HG02938 (cell line): ENCODE measurements around the gene SLC34A1.
"Not testable (repeated sequence)": the region's sequence is repeated elsewhere in the genome, so short reads cannot be mapped to it uniquely, and the experiment has no call there.

Experiments used
- ATAC-seq: cut with Tn5 transposase; IDR thresholded peaks from one replicate; pipeline ENCODE4 v1.9.1; 2021; ENCODE audit warnings: mild to moderate bottlenecking, moderate library complexity; ENCODE audit not compliant: unreplicated experiment

SLC34A1 gene

DNA sequence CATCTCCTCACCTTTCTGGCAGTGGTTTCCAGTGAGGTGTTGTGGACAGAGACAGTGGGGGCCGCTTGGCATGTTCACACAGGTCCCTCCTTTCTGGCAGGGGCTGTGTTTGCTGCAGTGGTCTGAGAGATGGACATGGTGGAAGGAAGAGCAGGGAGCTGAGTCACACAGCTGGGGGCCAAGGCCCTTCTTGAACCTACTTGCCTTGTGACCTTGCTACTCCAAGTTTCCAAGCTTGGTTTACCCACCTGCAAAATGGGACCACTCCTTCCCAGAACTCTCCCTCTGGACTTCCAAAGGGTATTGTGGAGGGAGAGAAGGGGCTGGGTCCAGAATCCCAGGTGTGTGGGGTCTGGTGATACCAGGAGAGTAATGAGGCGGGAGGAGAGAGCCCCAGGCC lies 21.1 kb downstream of the SLC34A1 start:
- no peak for ATAC-seq

DNA sequence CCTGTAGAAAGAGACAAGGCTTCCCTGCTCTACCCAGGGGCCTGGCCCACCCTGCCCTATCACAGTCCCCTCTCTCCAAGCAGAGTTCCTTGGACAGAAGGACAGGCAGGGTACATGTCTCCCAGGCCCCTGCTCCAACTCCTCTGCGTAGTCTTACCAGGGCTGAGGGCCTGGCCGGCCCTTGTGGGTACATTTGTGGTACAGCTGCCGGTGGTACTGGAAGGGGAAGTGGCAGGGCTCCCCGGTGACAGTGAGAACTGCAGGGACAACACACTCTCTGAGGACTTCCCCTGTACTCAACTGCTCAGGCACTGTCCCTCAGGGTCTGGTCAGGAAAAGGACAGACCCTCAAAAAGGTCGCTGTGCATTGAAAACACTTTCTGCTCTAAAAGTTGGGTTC lies 21.6 kb downstream of the SLC34A1 start:
- no peak for ATAC-seq

DNA sequence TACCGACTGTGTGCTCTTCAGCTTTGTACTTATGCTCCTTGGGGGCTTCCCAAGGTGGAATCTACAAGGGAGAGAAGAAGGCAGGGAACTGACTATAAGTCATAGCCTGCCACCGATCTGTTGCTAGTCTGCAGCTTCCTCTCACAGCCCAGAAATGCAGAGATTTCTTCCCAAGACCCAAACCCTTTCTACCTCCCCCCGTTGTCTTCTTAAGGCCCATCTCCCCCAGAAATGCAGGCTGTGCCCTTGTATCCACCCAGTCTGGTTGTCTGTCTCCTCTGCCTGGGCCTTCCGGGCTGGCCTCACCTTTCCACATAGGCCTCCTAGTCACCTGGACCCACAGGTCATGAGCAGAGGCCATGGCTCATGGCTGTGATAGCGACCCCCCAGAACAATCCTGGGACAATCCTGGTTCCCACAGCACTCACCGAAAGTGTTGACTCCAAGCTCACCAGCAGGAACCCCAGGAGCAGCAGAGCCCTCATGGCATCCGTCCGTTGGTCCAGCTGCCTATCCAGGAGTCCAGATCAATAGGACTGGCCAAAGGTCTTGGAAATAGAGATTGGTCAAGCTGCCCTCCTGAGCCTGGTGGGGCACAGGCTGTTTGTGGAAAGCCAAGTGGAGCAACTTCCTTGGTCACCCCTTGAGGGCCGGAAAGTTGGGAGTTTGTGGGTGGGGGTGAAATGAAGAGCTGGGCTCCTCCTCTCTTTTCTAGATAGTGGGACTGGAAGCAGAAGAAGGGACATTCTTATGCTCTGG lies 25.0 kb downstream of the SLC34A1 start, which contains the start of gene F12:
Gene F12, minus strand, starts transcription at position 522 of the 759 bp plus-strand sequence. Its CDS starts 37 bp downstream, at position 485.
- ATAC-seq = no peak

DNA sequence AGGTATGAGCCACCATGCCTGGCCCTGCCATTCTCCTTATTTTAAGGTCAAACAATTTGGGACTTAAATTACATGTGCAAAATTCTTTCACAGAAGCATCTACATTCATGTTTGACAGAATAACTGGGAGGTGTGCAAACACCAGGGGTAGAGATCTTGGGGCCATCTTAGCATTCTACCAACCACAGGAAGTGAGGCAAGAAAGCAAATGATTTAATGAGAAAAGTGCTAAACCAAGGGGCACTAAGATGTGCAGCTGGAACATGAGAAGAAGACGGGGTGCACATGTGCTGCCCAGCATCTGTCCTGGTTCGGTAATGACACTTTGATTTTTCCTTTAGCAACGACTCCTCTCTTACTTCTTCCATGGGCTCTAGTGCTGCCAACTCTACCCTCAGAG lies 26.3 kb downstream of the SLC34A1 start:
- no peak for ATAC-seq

DNA sequence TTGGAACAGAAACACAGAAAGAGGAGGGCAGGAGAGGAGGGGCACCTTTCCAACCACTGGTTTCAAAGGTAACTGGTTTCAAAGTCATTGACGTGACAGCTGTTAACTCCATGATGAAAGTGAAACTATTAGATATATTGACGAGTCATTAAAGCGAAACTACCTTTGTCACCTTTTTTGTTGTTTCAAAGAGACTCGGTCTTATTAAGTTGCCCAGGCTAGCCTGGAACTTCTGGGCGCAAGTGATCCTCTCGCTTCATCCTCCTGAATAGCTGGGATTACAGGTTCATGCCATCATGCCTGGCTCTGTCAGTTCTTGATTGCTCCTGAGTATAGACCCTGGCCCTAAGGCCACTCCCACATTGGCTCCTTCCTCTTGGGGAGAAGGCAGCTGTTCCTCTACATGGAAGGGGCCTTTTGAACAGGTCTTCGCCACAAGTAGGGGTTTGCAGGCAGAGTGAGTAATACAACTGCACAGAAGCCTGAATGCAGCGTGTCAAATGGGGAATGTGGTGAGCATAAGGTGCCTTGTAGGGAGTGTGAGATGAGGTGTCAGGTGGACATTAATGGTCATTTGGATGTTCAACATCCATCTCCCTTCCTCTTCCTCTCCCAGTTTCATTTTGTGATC lies 28.5 kb downstream of the SLC34A1 start:
- ATAC-seq = peak; percentile 69

DNA sequence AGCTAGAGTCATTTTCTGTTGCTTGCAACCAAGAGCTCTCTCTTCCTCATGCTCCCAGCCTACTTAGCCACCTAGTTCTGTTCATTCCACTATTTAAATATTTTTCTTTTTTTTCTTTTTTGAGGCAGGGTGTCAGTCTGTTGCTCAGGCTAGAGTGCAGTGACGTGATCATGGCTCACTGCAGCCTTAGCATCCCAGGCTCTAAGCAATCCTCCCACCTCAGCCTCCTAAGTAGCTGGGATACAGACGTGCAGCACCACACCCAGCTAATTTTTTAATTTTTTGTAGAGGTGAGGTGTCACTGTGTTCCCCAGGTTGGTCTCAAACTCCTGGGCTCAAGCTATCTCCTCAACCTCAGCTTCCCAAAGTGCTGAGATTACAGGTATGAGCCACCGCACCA lies 30.2 kb downstream of the SLC34A1 start:
- ATAC-seq = no peak

DNA sequence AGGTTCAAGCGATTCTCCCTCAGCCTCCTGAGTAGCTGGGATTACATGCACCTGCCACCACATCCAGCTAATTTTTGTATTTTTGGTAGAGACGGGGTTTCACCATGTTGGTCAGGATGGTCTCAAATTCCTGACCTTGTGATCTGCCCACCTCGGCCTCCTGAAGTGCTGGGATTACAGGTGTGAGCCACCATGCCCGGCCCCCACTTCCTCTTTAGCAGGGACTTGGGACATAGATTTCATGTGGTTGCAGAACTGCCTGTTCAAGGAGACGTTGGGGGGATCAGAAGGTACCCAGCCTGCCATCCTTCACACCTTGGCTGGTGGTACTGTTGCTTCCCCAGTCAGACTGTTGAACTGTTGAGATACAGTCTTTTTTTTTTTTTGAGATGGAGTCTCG lies 32.8 kb downstream of the SLC34A1 start:
- ATAC-seq = not testable (repeated sequence)

DNA sequence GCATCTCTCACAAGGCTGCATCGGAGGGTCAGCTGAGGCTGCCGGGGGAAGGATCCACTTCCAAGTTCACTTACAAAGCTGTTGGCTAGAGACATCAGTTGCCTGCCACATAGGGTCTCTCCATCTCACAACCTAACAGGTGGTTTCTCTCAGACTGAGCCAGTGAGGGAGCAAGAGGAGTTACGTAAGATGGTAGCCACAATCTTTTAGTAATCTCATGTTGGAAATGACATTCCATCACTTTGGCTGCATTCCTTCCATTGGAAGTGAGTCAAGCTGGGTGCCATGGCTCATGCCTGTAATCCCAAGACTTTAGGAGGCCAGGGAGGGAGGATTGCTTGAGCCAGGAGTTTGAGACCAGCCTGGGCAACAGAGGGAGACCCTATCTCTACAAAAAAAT lies 34.8 kb downstream of the SLC34A1 start:
- no peak for ATAC-seq

DNA sequence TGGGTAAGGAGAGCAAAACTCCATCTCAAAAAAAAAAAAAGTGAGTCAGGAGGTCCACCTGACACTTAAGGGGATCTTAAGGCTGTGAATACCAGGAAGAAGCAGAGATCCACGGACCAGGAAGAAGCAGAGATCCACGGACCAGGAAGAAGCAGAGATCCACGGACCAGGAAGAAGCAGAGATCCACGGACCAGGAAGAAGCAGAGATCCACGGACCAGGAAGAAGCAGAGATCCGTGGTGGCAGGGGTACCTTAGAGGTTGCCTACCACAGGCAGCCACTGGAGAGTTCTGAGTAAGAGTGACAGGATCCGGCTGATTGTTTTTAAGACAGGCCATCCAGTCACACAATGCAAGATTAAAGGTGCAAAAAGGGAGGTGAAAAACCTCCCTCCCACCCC lies 36.2 kb downstream of the SLC34A1 start:
- not testable (repeated sequence) for ATAC-seq

DNA sequence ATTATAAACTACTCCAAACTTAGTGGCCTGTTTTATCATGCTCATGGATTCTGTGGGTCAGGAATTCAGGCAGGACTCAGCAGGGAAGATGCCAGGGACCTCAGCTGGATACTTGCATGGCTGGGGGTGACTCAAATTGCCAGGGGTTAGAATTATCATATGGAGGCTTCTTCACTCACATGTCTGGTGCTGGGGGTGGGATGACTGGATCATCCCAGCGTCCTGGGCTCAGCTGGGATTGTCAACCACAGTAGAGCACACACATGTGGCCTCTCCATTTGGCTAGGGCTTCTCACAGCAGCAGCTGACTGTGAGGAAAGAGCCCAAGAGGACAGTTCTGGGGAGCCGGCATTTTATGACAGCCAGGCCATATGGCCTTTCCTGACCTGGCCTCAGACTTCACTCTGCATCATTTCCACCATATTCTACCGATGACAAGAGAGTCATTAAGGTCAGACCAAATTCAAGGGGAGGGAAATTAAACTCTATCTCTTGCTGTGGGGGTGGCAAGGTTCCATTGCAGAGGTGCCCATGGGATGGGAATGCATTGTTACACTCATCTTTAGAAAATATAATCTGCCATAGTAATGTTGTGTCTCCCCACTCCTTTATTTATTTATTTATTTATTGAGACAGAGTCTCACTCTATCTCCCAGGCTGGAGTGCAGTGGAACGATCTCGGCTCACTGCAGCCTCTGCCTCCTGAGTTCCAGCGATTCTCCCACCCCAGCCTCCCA lies 37.0 kb downstream of the SLC34A1 start:
- no peak for ATAC-seq

DNA sequence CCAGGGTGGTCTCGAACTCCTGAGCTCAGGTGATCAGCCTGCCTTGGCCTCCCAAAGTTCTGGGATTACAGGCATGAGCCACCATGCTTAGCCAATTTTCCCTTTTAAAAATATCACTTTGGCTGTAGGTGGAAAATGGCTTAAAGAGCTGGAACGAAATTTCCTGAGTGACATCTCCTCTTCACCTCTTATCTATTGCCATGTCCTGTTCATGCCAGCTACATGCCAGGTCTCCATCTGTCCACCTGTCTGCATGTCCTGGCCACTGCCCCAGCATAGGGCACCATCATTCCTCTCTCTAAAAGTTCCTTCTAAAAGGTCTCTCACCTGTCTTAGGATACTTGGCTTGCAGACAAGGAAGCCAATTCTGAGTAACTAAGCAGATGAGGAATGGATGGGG lies 39.4 kb downstream of the SLC34A1 start:
- ATAC-seq = no peak

DNA sequence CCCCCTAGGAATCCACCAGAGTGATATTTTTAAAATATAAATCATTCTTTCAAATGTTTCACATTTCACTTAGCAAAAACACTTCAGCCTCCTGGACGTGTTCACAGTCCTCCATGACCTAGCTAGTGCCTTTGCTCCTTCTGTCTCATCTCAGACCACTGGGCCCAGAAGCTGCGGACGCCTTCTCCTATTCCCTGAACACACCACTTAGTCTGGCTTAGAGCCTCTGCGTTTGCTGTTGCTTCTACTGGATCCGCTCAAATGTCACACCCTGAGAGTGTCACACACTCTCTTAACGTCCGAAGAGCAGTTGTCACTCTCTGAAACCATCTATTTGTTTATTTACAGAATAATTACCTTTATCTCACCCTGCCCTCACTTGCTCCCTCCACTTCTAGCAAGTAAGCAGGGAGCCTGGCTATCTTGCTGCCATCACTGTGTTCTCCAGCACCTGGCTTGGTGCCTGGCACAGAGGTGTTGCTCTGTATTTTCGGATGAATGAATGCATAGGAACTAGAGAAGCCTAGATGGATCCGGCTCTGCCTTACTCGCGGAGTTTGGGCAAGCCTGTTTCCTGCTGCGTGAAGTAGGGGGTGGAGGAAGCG lies 41.1 kb downstream of the SLC34A1 start:
- no peak for ATAC-seq

DNA sequence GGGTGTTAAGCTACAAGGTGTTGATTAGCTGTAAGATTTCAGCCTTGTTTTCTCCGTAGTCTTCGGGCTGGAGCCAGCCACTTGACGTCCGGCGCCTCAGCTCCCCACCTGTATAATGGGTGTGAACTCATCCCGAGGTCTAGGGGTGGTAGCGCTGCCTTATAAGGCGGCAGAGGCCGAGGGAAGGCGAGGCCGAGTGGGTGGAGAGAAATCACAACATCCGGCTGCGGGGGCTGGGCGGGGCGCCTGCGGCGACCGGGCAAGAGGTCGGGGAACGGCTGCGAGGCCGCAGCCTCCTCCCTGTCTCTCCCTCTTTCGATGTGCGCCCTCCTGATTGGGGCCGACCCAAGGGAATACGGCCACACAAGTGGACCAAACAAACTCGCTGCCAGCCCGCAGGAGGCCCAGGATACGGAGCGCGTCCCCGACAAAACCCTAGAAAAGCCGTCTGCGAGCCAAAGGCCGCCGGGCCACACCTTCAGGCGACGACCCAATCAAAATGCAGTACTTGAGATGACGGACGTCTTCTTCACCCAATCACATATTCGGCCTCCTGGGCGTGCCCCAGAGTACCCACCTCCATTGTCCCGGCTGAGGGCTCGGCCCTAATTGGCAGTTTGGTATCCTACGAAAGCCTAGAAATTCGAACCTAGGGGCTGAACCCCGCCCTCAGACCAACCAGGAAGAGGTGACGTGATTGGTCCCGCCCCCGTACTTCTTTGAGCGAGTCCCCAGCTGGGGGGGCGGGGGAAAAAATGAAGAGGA lies 41.7 kb downstream of the SLC34A1 start:
- peak; percentile 87 for ATAC-seq

DNA sequence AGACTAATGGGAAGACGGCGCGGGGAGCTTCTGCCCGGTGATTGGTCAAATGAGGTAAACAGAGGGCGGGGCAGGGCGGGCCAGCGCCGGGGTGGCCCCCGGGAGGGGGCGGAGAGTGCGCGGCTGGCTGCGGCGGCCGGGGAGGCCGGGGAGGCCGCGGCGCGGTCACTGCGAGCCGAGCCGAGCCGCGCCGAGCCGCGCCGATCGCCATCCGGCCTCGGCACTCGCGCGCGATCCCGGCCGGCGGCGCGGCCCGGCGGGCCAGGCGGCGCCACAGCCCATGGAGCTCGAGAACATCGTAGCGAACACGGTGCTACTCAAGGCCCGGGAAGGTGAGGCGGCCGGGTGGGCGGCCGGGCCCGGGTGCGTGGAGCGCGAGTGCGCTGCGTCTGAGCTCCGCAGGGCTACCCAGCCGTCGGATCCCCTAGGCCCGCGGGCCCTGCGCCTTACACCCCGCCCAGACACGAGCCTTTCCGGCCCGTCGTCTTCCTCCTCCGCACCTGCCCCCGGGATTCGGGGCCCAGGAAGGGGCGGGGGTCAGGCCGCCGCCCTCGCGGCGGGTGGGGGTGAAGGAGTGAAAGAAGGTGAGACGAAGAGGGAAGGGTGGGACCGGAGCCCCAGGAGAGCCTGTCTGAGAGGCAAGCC lies 42.5 kb downstream of the SLC34A1 start, which contains the start of gene GRK6:
Gene GRK6, plus strand, starts transcription at position 111 of the 645 bp plus-strand sequence. Its CDS starts 170 bp downstream, at position 281.
- peak; percentile 5 for ATAC-seq

DNA sequence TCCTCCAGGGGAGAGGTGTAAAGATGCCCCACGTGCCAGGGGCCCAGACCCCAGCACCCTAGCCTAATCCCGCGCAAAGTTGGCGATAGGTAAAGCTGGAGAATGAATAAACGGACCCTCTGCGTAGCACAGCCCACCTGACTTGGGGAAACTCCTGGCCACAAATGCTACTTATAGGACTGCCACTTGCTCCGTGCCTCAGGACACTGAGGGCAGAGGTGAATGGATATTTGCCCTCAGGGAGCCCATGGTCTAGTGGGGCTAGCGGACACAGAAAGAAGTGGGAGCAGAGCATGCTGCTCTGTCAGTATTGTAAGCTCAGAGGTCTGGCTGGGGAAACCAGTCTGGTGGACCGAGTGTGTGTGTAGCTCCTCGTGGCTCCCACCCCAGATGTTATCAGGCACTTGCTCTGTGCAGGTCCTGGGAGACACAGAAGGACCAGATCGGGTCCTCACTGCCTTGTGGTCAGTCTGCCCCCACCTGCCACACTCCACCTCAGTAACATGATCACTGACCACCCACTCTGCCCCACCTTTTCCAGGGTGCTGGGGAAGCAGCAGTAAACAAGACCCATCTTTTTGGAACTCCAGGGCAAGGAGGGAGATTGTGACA lies 43.1 kb downstream of the SLC34A1 start:
- ATAC-seq = no peak

DNA sequence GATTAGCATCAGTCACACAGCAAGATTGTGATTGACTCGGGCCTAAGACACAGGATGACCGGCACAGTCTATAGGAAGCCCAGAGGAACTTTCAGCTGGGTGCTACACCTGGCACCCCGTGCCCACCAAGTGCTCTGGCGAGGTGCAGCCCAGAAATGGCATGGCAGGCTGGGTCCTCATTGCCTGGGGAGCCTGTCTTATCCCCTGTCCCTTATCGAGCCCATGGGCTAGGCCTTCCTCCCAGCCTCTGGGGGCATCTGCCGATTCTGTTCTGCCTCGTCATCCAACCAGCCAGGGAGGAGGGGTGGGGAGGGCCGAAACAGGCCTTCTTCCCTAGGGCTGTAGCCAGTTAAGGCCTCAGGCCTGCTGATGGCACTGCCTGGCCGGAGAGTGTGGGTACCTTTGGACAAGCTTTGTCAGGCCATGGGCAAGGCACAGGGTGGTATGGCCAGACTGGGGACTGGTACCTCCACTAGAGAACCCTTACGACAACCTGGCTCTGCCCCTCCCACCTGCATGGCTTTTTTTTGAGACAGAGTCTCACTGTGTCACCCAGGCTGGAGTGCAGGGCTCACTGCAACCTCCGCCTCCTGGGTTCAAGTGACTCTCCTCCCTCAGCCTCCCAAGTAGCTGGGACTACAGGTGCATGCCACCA lies 43.8 kb downstream of the SLC34A1 start:
- no peak for ATAC-seq

DNA sequence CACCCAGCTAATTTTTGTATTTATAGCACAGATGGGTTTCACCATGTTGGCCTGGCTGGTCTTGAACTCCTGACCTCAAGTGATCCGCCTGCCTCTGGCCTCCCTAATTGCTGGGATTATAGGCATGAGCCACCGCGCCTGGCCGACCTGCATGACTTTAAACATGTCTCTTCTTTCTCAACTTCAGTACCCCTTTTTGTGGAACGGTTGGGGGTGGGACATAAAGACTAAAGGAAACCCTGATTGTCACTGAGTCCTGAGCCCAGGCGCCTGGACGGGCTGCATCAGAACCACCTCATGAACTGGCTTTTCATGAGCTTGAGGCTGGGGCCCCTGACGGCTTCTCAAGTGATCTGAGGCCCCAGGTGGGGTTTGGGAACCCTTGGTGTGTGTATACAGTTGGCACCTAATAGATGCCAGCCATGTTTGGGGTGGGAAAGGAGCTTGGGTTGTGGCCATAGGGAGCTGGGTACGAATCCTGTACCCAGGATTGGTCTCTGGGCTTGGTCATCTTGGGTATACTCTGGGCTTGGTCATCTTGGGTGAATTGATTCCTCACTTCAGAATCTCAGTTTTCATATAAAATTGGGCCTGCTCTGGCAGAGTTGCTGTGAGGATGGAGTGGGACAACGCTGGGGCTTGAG lies 44.5 kb downstream of the SLC34A1 start:
- no peak for ATAC-seq

DNA sequence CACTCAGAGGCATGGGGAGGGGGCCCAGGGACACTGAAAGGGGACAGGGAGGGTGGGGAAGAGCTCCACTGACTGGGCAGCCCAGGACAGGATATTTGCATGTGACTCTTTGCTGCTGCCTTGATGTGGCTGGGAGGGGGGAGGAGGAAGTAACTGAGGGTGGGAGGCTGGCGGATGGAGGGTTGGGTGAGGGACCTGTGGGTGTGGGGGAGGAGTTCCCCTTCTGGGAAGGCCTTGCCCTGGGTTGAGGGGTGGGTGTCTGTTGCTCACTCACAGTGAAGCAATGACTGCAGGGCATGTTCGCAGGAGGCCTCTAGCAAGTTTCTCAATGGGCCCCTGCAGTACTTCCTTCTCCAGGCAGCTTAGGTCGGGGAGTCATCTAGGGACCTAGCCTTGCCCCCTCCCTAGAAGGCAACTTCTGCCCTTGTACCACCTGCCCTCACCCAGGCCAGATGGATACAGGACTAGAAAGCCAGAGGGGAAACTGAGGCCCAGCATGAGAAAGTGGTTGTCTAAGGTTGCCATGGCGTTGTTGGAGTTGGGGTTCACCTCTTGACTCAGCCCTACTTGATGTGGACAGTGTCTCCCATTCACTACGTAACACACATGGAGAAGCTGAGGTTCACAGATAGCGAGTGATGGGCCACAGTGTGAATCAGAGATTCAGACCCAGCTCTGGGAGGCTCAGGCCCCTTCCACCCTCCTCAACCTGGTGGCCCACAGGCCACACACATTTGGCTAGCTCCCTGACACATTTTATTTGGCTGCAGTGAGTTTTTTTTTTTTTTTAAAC lies 45.2 kb downstream of the SLC34A1 start:
- no peak for ATAC-seq
